Measurements from ENCODE around the gene BCL2.

- TF ChIP-seq CTCF (IDR thresholded peaks at IDR 0.05), result no peak
- TF ChIP-seq POLR2A (IDR thresholded peaks at IDR 0.05), result no peak
Measured at GRCh38 chr18:63132819-63133200, 186.8 kb downstream of the BCL2 start.
